GM23338 (cell line): ENCODE measurements around the gene GBX1. TPM values are rescaled to one million over a fixed set of nuclear protein-coding genes. Genes with fewer than 3 reads are reported as not detected.

Experiments
- ATAC-seq: fragments of 200-7000 bp; cut with Tn5 transposase; 3 replicates; pipeline ENCODE4 v1.9.1; 2020
- DNase-seq: peaks from one replicate; pipeline ENCODE4 v3.0.0-alpha.2; 2015; ENCODE audit warnings: low spot score
- H2AFZ ChIP-seq: fragments of 200-600 bp; sonication (generic); 2 replicates; pipeline ENCODE4 v1.8.0; 2016; ENCODE audit warnings: antibody characterized with exemption, mild to moderate bottlenecking, moderate library complexity
- H3F3A ChIP-seq: fragments of 200-600 bp; sonication (generic); replicated peaks from 2 replicates; pipeline ENCODE4 v1.8.0; 2017; ENCODE audit warnings: antibody characterized with exemption, mixed run types, low read depth
- H3K27ac ChIP-seq: fragments of 200-600 bp; sonication (generic); 2 replicates; pipeline ENCODE4 v1.6.1; 2016; ENCODE audit warnings: low read depth
- H3K27me3 ChIP-seq: fragments of 200-600 bp; sonication (generic); 2 replicates; pipeline ENCODE4 v1.8.0; 2016; ENCODE audit warnings: mild to moderate bottlenecking, mixed run types, moderate library complexity; ENCODE audit not compliant: insufficient read depth
- H3K36me3 ChIP-seq: fragments of 200-600 bp; sonication (generic); 2 replicates; pipeline ENCODE4 v1.8.0; 2016; ENCODE audit warnings: mild to moderate bottlenecking; ENCODE audit not compliant: insufficient read depth
- H3K4me1 ChIP-seq: fragments of 200-600 bp; sonication (generic); 2 replicates; pipeline ENCODE4 v1.8.0; 2016; ENCODE audit warnings: mild to moderate bottlenecking, moderate library complexity; ENCODE audit not compliant: insufficient read depth
- H3K4me2 ChIP-seq: fragments of 200-600 bp; sonication (generic); 2 replicates; pipeline ENCODE4 v1.7.1; 2017; ENCODE audit warnings: mixed run types
- H3K4me3 ChIP-seq: fragments of 200-600 bp; sonication (generic); 2 replicates; pipeline ENCODE4 v1.6.1; 2016; ENCODE audit warnings: mixed run types
- H3K79me2 ChIP-seq: fragments of 200-600 bp; sonication (generic); replicated peaks from 2 replicates; pipeline ENCODE4 v1.8.0; 2017; ENCODE audit warnings: mild to moderate bottlenecking; ENCODE audit not compliant: insufficient read depth
- H3K9me2 ChIP-seq: fragments of 200-600 bp; sonication (generic); 2 replicates; pipeline ENCODE4 v1.8.0; 2017; ENCODE audit not compliant: insufficient read depth
- H4K20me1 ChIP-seq: fragments of 200-600 bp; sonication (generic); replicated peaks from 2 replicates; pipeline ENCODE4 v1.8.0; 2017; ENCODE audit warnings: mild to moderate bottlenecking; ENCODE audit not compliant: insufficient read depth
- H3K27ac Mint-ChIP-seq: 2 replicates; pipeline ENCODE4 v1.8.0; 2020; ENCODE audit warnings: inconsistent platforms, mild to moderate bottlenecking, moderate library complexity, mixed read lengths
- H3K27me3 Mint-ChIP-seq: 3 replicates; pipeline ENCODE4 v1.8.0; 2022; ENCODE audit warnings: low read depth, mild to moderate bottlenecking, moderate library complexity, mixed read lengths, inconsistent platforms; ENCODE audit not compliant: insufficient read depth, poor library complexity
- H3K36me3 Mint-ChIP-seq: 3 replicates; pipeline ENCODE4 v1.8.0; 2021; ENCODE audit warnings: low read depth, mild to moderate bottlenecking, inconsistent platforms, moderate library complexity, mixed read lengths
- H3K4me1 Mint-ChIP-seq: 3 replicates; pipeline ENCODE4 v1.8.0; 2020; ENCODE audit warnings: mild to moderate bottlenecking, inconsistent platforms, mixed read lengths
- H3K4me3 Mint-ChIP-seq: 3 replicates; pipeline ENCODE4 v1.8.0; 2021; ENCODE audit warnings: moderate library complexity, mild to moderate bottlenecking, inconsistent platforms, mixed read lengths
- H3K9me3 Mint-ChIP-seq: 3 replicates; pipeline ENCODE4 v1.8.0; 2020; ENCODE audit warnings: moderate library complexity, mild to moderate bottlenecking, inconsistent platforms, mixed read lengths
- CREB1 ChIP-seq: fragments of 250-450 bp; sonication (Bioruptor Pico); IDR thresholded peaks from 2 replicates; pipeline ENCODE4 v1.5.0; 2020; ENCODE audit warnings: low read depth, mild to moderate bottlenecking, moderate library complexity
- ETS1 ChIP-seq: IDR thresholded peaks from 2 replicates; pipeline ENCODE4 v1.6.1; 2016; ENCODE audit warnings: antibody characterized with exemption
- EZH2 ChIP-seq: fragments of 200-600 bp; sonication (generic); IDR thresholded peaks from one replicate; pipeline ENCODE4 v1.8.0; 2017; ENCODE audit warnings: antibody characterized with exemption, mild to moderate bottlenecking, low read depth; ENCODE audit not compliant: unreplicated experiment
- JUNB ChIP-seq: IDR thresholded peaks from one replicate; pipeline ENCODE4 v1.6.1; 2016; ENCODE audit warnings: antibody characterized with exemption; ENCODE audit not compliant: unreplicated experiment
- NANOG ChIP-seq: IDR thresholded peaks from 2 replicates; pipeline ENCODE4 v1.6.1; 2016; ENCODE audit warnings: antibody characterized with exemption, borderline replicate concordance
- POLR2AphosphoS5 ChIP-seq: IDR thresholded peaks from 2 replicates; pipeline ENCODE4 v1.6.1; 2016; ENCODE audit warnings: antibody characterized with exemption, low read depth
- STAT1 ChIP-seq: IDR thresholded peaks from one replicate; pipeline ENCODE4 v1.6.1; 2016; ENCODE audit warnings: antibody characterized with exemption; ENCODE audit not compliant: unreplicated experiment
- ZNF114 ChIP-seq: fragments of 250-450 bp; sonication (Bioruptor Pico); IDR thresholded peaks from 2 replicates; pipeline ENCODE4 v1.5.0; 2020; ENCODE audit warnings: mild to moderate bottlenecking, moderate library complexity
- ZNF331 ChIP-seq: fragments of 250-450 bp; sonication (Bioruptor Pico); IDR thresholded peaks from 2 replicates; pipeline ENCODE4 v1.5.0; 2020; ENCODE audit warnings: low read depth, mild to moderate bottlenecking, moderate library complexity
- ZNF462 ChIP-seq: fragments of 250-450 bp; sonication (Bioruptor Pico); IDR thresholded peaks from 2 replicates; pipeline ENCODE4 v1.5.0; 2020; ENCODE audit warnings: mild to moderate bottlenecking, moderate library complexity
- polyA plus RNA-seq: library from polyadenylated mRNA; unstranded; fragments of >200 nt; fragmentation: Nextera tagmentation; extraction: Ambion mirVana; gene quantifications from 2 replicates; pipeline ENCODE4 v1.2.1, GENCODE V29; 2016
- total RNA-seq: library from RNA; depleted of rRNA; stranded (reverse); fragments of >200 nt; shearing (Covaris generic); gene quantifications from 2 replicates; pipeline ENCODE4 v1.2.3, GENCODE V29; 2014

Gene GBX1
- total and polyA plus RNA-seq, 2 experiments from 2014 or later: 0.24 TPM; not detected in 1

GRCh38 chr7:151198945-151199848 lies 31.7 kb upstream of the GBX1 start:
- Mint-ChIP-seq H3K36me3 (no peaks in the 10 kb centered on the region; the same call in 2 of the 3 replicates), H3K4me3 (no peak overlapping the region), H3K27ac (peak overlapping the region; percentile 21; the same call in 1 of the 2 replicates), H3K4me1 (peaks cover 5% of the 10 kb centered on the region; the same call in 1 of the 3 replicates), H3K27me3 (peaks cover 10% of the 10 kb centered on the region), H3K9me3 (no peaks in the 10 kb centered on the region)
- no peak for TF ChIP-seq ETS1
- TF ChIP-seq POLR2AphosphoS5: no peak
- no peak for TF ChIP-seq CREB1 (CRISPR knock-in tag)
- no peaks in the 10 kb centered on the region for H3K27me3 ChIP-seq
- no peak overlapping the region for H3K4me2 ChIP-seq
- no peaks in the 10 kb centered on the region for H3K36me3 ChIP-seq
- H4K20me1 ChIP-seq: no peaks in the 10 kb centered on the region
- no peak overlapping the region for H3K27ac ChIP-seq
- H3F3A ChIP-seq: no peaks in the 10 kb centered on the region
- H3K79me2 ChIP-seq: no peaks in the 10 kb centered on the region
- DNase-seq (no peak), ATAC-seq (peak; percentile 71)
- H3K4me1 ChIP-seq: peaks cover 2% of the 10 kb centered on the region; the same call in 1 of the 2 replicates
- no peak overlapping the region for H3K4me3 ChIP-seq
- no peaks in the 10 kb centered on the region for H3K9me2 ChIP-seq
- H2AFZ ChIP-seq: peak overlapping the region; percentile 80

GRCh38 chr7:151197932-151198331 lies 30.4 kb upstream of the GBX1 start:
- Histone ChIP-seq H3K4me1 (peaks cover 2% of the 10 kb centered on the region; the same call in 1 of the 2 replicates), H2AFZ (no peak overlapping the region), H3K4me3 (no peak overlapping the region), H3K36me3 (no peaks in the 10 kb centered on the region), H3K27ac (no peak overlapping the region), H3K79me2 (no peaks in the 10 kb centered on the region), H4K20me1 (no peaks in the 10 kb centered on the region), H3K27me3 (no peaks in the 10 kb centered on the region), H3F3A (no peaks in the 10 kb centered on the region), H3K9me2 (no peaks in the 10 kb centered on the region), H3K4me2 (no peak overlapping the region)
- Mint-ChIP-seq H3K36me3 (no peaks in the 10 kb centered on the region; the same call in 2 of the 3 replicates), H3K27me3 (peaks cover 10% of the 10 kb centered on the region), H3K27ac (no peak overlapping the region), H3K4me3 (no peak overlapping the region), H3K4me1 (peaks cover 5% of the 10 kb centered on the region; the same call in 1 of the 3 replicates), H3K9me3 (no peaks in the 10 kb centered on the region)
- DNase-seq: no peak
- ATAC-seq: no peak
- TF ChIP-seq STAT1 (no peak), CREB1 (CRISPR knock-in tag) (no peak), EZH2 (no peak), ETS1 (no peak), ZNF114 (CRISPR knock-in tag) (no peak), NANOG (no peak), JUNB (no peak), ZNF331 (CRISPR knock-in tag) (no peak), POLR2AphosphoS5 (no peak), ZNF462 (CRISPR knock-in tag) (no peak)
